ENCODE data around the gene KIF1A.
"Not testable (repeated sequence)": the region's sequence is repeated elsewhere in the genome, so short reads cannot be mapped to it uniquely, and the experiment has no call there.

GRCh38 chr2:240675345-240675744 is 144.7 kb downstream of the KIF1A start:
- not testable (repeated sequence) for TF ChIP-seq CTCF, POLR2A, EP300 (IDR thresholded peaks at IDR 0.05)

Data from suprapubic skin (tissue), 3 donors.